GM23338 (cell line): Measurements from ENCODE around the gene KRTAP5-4. TPM values are rescaled to one million over a fixed set of nuclear protein-coding genes. Genes with fewer than 3 reads are reported as not detected.
"Not testable (repeated sequence)": the region's sequence is repeated elsewhere in the genome, so short reads cannot be mapped to it uniquely, and the experiment has no call there.

ENCODE experiments used
- ATAC-seq: fragments of 200-7000 bp; cut with Tn5 transposase; 3 replicates; pipeline ENCODE4 v1.9.1; 2020
- DNase-seq: peaks from one replicate; pipeline ENCODE4 v3.0.0-alpha.2; 2015; ENCODE audit warnings: low spot score
- H2AFZ ChIP-seq: fragments of 200-600 bp; sonication (generic); 2 replicates; pipeline ENCODE4 v1.8.0; 2016; ENCODE audit warnings: antibody characterized with exemption, mild to moderate bottlenecking, moderate library complexity
- H3F3A ChIP-seq: fragments of 200-600 bp; sonication (generic); replicated peaks from 2 replicates; pipeline ENCODE4 v1.8.0; 2017; ENCODE audit warnings: antibody characterized with exemption, mixed run types, low read depth
- H3K27ac ChIP-seq: fragments of 200-600 bp; sonication (generic); 2 replicates; pipeline ENCODE4 v1.6.1; 2016; ENCODE audit warnings: low read depth
- H3K27me3 ChIP-seq: fragments of 200-600 bp; sonication (generic); 2 replicates; pipeline ENCODE4 v1.8.0; 2016; ENCODE audit warnings: mild to moderate bottlenecking, mixed run types, moderate library complexity; ENCODE audit not compliant: insufficient read depth
- H3K36me3 ChIP-seq: fragments of 200-600 bp; sonication (generic); 2 replicates; pipeline ENCODE4 v1.8.0; 2016; ENCODE audit warnings: mild to moderate bottlenecking; ENCODE audit not compliant: insufficient read depth
- H3K4me1 ChIP-seq: fragments of 200-600 bp; sonication (generic); 2 replicates; pipeline ENCODE4 v1.8.0; 2016; ENCODE audit warnings: mild to moderate bottlenecking, moderate library complexity; ENCODE audit not compliant: insufficient read depth
- H3K4me2 ChIP-seq: fragments of 200-600 bp; sonication (generic); 2 replicates; pipeline ENCODE4 v1.7.1; 2017; ENCODE audit warnings: mixed run types
- H3K4me3 ChIP-seq: fragments of 200-600 bp; sonication (generic); 2 replicates; pipeline ENCODE4 v1.6.1; 2016; ENCODE audit warnings: mixed run types
- H3K79me2 ChIP-seq: fragments of 200-600 bp; sonication (generic); replicated peaks from 2 replicates; pipeline ENCODE4 v1.8.0; 2017; ENCODE audit warnings: mild to moderate bottlenecking; ENCODE audit not compliant: insufficient read depth
- H3K9me2 ChIP-seq: fragments of 200-600 bp; sonication (generic); 2 replicates; pipeline ENCODE4 v1.8.0; 2017; ENCODE audit not compliant: insufficient read depth
- H4K20me1 ChIP-seq: fragments of 200-600 bp; sonication (generic); replicated peaks from 2 replicates; pipeline ENCODE4 v1.8.0; 2017; ENCODE audit warnings: mild to moderate bottlenecking; ENCODE audit not compliant: insufficient read depth
- H3K27ac Mint-ChIP-seq: 2 replicates; pipeline ENCODE4 v1.8.0; 2020; ENCODE audit warnings: inconsistent platforms, mild to moderate bottlenecking, moderate library complexity, mixed read lengths
- H3K27me3 Mint-ChIP-seq: 3 replicates; pipeline ENCODE4 v1.8.0; 2022; ENCODE audit warnings: low read depth, mild to moderate bottlenecking, moderate library complexity, mixed read lengths, inconsistent platforms; ENCODE audit not compliant: insufficient read depth, poor library complexity
- H3K36me3 Mint-ChIP-seq: 3 replicates; pipeline ENCODE4 v1.8.0; 2021; ENCODE audit warnings: low read depth, mild to moderate bottlenecking, inconsistent platforms, moderate library complexity, mixed read lengths
- H3K4me1 Mint-ChIP-seq: 3 replicates; pipeline ENCODE4 v1.8.0; 2020; ENCODE audit warnings: mild to moderate bottlenecking, inconsistent platforms, mixed read lengths
- H3K4me3 Mint-ChIP-seq: 3 replicates; pipeline ENCODE4 v1.8.0; 2021; ENCODE audit warnings: moderate library complexity, mild to moderate bottlenecking, inconsistent platforms, mixed read lengths
- H3K9me3 Mint-ChIP-seq: 3 replicates; pipeline ENCODE4 v1.8.0; 2020; ENCODE audit warnings: moderate library complexity, mild to moderate bottlenecking, inconsistent platforms, mixed read lengths
- EZH2phosphoT487 ChIP-seq: fragments of 200-600 bp; sonication (generic); IDR thresholded peaks from one replicate; pipeline ENCODE4 v1.8.1; 2018; ENCODE audit warnings: antibody characterized with exemption; ENCODE audit not compliant: unreplicated experiment
- STAT1 ChIP-seq: IDR thresholded peaks from one replicate; pipeline ENCODE4 v1.6.1; 2016; ENCODE audit warnings: antibody characterized with exemption; ENCODE audit not compliant: unreplicated experiment
- polyA plus RNA-seq: library from polyadenylated mRNA; unstranded; fragments of >200 nt; fragmentation: Nextera tagmentation; extraction: Ambion mirVana; gene quantifications from 2 replicates; pipeline ENCODE4 v1.2.1, GENCODE V29; 2016
- total RNA-seq: library from RNA; depleted of rRNA; stranded (reverse); fragments of >200 nt; shearing (Covaris generic); gene quantifications from 2 replicates; pipeline ENCODE4 v1.2.3, GENCODE V29; 2014
- TF ChIP-seq, protein P1 (sequence below): fragments of 250-450 bp; sonication (Bioruptor Pico); IDR thresholded peaks from 2 replicates; pipeline ENCODE4 v1.5.0; 2020; ENCODE audit warnings: mild to moderate bottlenecking, moderate library complexity

Gene KRTAP5-4
- total and polyA plus RNA-seq, 2 experiments from 2014 or later: not detected

GRCh38 chr11:1670457-1670856 is 48.5 kb upstream of the KRTAP5-4 start:
- not testable (repeated sequence) for H3K4me3 Mint-ChIP-seq, ATAC-seq, H2AFZ ChIP-seq, H3K27me3 ChIP-seq, H3K36me3 ChIP-seq, H3K4me3 ChIP-seq, H3K4me1 ChIP-seq, H3K4me1 Mint-ChIP-seq, H3F3A ChIP-seq, H3K27ac ChIP-seq, H4K20me1 ChIP-seq, H3K4me2 ChIP-seq, H3K27ac Mint-ChIP-seq, H3K36me3 Mint-ChIP-seq, DNase-seq, H3K79me2 ChIP-seq, H3K9me3 Mint-ChIP-seq, H3K9me2 ChIP-seq
- peaks cover 14% of the 10 kb centered on the region for H3K27me3 Mint-ChIP-seq

DNA sequence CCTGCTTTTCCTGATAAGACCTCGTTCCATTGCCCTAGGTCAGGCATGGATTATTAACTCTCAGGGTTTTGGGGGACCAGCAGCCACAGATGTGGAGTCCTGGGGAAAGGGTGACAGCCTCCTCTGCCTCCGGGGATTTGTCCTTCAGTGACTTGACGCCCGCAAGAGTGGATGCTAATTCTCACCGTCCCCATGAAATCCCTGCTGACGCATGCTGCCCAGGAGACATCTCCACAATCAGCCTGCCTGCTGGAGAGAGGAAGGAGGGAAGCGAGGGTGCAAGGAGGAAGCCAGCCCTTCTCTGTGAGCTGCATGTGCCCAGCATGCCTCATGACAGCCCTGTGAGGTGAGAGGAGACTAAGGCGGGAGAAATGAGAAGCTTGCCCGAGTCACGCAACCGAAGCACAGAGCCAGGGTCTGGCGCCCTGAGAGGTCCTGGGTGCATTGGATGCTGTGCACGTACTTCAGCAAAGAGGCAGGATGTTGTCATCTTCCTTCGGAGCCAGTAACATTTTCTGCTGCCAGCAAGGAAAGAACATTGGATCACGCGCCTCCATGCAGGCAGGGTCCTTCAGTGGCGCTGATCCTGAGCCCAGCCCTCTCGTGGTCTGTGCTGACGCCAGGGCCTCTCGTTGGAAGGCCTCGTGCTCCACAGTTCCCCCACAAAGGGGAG is 47.7 kb upstream of the KRTAP5-4 start:
- Mint-ChIP-seq H3K4me3 (no peak overlapping the region), H3K9me3 (no peaks in the 10 kb centered on the region), H3K27me3 (peaks cover 12% of the 10 kb centered on the region), H3K36me3 (no peaks in the 10 kb centered on the region), H3K27ac (no peak overlapping the region), H3K4me1 (no peaks in the 10 kb centered on the region)
- H3K36me3 ChIP-seq: no peaks in the 10 kb centered on the region
- no peaks in the 10 kb centered on the region for H3K4me1 ChIP-seq
- TF ChIP-seq, protein P1, sequence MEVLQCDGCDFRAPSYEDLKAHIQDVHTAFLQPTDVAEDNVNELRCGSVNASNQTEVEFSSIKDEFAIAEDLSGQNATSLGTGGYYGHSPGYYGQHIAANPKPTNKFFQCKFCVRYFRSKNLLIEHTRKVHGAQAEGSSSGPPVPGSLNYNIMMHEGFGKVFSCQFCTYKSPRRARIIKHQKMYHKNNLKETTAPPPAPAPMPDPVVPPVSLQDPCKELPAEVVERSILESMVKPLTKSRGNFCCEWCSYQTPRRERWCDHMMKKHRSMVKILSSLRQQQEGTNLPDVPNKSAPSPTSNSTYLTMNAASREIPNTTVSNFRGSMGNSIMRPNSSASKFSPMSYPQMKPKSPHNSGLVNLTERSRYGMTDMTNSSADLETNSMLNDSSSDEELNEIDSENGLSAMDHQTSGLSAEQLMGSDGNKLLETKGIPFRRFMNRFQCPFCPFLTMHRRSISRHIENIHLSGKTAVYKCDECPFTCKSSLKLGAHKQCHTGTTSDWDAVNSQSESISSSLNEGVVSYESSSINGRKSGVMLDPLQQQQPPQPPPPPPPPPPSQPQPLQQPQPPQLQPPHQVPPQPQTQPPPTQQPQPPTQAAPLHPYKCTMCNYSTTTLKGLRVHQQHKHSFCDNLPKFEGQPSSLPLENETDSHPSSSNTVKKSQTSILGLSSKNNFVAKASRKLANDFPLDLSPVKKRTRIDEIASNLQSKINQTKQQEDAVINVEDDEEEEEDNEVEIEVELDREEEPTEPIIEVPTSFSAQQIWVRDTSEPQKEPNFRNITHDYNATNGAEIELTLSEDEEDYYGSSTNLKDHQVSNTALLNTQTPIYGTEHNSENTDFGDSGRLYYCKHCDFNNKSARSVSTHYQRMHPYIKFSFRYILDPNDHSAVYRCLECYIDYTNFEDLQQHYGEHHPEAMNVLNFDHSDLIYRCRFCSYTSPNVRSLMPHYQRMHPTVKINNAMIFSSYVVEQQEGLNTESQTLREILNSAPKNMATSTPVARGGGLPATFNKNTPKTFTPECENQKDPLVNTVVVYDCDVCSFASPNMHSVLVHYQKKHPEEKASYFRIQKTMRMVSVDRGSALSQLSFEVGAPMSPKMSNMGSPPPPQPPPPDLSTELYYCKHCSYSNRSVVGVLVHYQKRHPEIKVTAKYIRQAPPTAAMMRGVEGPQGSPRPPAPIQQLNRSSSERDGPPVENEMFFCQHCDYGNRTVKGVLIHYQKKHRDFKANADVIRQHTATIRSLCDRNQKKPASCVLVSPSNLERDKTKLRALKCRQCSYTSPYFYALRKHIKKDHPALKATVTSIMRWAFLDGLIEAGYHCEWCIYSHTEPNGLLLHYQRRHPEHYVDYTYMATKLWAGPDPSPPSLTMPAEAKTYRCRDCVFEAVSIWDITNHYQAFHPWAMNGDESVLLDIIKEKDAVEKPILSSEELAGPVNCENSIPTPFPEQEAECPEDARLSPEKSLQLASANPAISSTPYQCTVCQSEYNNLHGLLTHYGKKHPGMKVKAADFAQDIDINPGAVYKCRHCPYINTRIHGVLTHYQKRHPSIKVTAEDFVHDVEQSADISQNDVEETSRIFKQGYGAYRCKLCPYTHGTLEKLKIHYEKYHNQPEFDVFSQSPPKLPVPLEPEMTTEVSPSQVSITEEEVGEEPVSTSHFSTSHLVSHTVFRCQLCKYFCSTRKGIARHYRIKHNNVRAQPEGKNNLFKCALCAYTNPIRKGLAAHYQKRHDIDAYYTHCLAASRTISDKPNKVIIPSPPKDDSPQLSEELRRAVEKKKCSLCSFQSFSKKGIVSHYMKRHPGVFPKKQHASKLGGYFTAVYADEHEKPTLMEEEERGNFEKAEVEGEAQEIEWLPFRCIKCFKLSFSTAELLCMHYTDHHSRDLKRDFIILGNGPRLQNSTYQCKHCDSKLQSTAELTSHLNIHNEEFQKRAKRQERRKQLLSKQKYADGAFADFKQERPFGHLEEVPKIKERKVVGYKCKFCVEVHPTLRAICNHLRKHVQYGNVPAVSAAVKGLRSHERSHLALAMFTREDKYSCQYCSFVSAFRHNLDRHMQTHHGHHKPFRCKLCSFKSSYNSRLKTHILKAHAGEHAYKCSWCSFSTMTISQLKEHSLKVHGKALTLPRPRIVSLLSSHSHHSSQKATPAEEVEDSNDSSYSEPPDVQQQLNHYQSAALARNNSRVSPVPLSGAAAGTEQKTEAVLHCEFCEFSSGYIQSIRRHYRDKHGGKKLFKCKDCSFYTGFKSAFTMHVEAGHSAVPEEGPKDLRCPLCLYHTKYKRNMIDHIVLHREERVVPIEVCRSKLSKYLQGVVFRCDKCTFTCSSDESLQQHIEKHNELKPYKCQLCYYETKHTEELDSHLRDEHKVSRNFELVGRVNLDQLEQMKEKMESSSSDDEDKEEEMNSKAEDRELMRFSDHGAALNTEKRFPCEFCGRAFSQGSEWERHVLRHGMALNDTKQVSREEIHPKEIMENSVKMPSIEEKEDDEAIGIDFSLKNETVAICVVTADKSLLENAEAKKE: no peak
- TF ChIP-seq STAT1 (no peak), EZH2phosphoT487 (no peak)
- no peak for DNase-seq
- no peaks in the 10 kb centered on the region for H3F3A ChIP-seq
- H3K27ac ChIP-seq: no peak overlapping the region
- no peaks in the 10 kb centered on the region for H3K27me3 ChIP-seq
- no peak overlapping the region for H2AFZ ChIP-seq
- no peaks in the 10 kb centered on the region for H4K20me1 ChIP-seq
- H3K4me2 ChIP-seq: no peak overlapping the region
- no peak overlapping the region for H3K4me3 ChIP-seq
- no peaks in the 10 kb centered on the region for H3K9me2 ChIP-seq
- H3K79me2 ChIP-seq: no peaks in the 10 kb centered on the region
- ATAC-seq: no peak
